Stimulated activated CD4-positive, alpha-beta T cell treated with anti-CD3 and anti-CD28 coated beads, TNF-alpha, amount 100 ng/mL, for 1 hour (primary cell): ENCODE measurements around the gene PGP.
"Not testable (repeated sequence)": the region's sequence is repeated elsewhere in the genome, so short reads cannot be mapped to it uniquely, and the experiment has no call there.

Experiments used
- DNase-seq, 3 donors: peaks; one replicate each; pipeline ENCODE4 v3.0.0-alpha.2; 2020; ENCODE audit warnings: low read depth in 3 of 3, low spot score in 1 of 3

Gene PGP

GRCh38 chr16:2223221-2223941 lies 8.7 kb upstream of the PGP start, which contains the start of gene E4F1:
Gene E4F1, plus strand, starts transcription at chr16:2223591. Its CDS starts 23 bp downstream, at chr16:2223614.
- peak; percentile 97 to 98 (median 98) for DNase-seq

- DNase-seq = no peak
These were observed 1.7 kb upstream of the PGP start for GRCh38 chr16:2216330-2216729.

GRCh38 chr16:2213817-2214718 lies 572 bp downstream of the PGP start:
- DNase-seq = no peak

- DNase-seq = no peak
These were observed 2.0 kb downstream of the PGP start for GRCh38 chr16:2212362-2213324.

GRCh38 chr16:2211923-2212347 lies 2.7 kb downstream of the PGP start:
- no peak for DNase-seq

GRCh38 chr16:2210386-2211365 lies 4.0 kb downstream of the PGP start, which contains the start of gene BRICD5:
Gene BRICD5, minus strand, starts transcription at chr16:2210863. Its CDS starts 30 bp downstream, at chr16:2210833.
- DNase-seq = no peak

GRCh38 chr16:2210009-2210332 lies 4.7 kb downstream of the PGP start:
- no peak for DNase-seq

- DNase-seq = no peak
These were observed 5.2 kb downstream of the PGP start for GRCh38 chr16:2209258-2210008.

GRCh38 chr16:2208772-2209171 lies 5.9 kb downstream of the PGP start:
- no peak for DNase-seq

- no peak for DNase-seq
These were observed 6.3 kb downstream of the PGP start for GRCh38 chr16:2208308-2208707.

- DNase-seq = no peak
These were observed 6.8 kb downstream of the PGP start for GRCh38 chr16:2207872-2208271.

GRCh38 chr16:2206780-2207433 lies 7.7 kb downstream of the PGP start:
- no peak for DNase-seq

- DNase-seq = no peak
These were observed 8.2 kb downstream of the PGP start for GRCh38 chr16:2206420-2206779.

GRCh38 chr16:2205967-2206313 lies 8.7 kb downstream of the PGP start:
- DNase-seq = no peak

- DNase-seq = peak; percentile 79 to 87 (median 86)
These were observed 9.3 kb downstream of the PGP start, which contains the start of gene MLST8 for GRCh38 chr16:2205104-2205966. Gene MLST8, plus strand, starts transcription at chr16:2205454. Its CDS starts 632 bp downstream, at chr16:2206086.

- no peak for DNase-seq
These were observed 10.1 kb downstream of the PGP start for GRCh38 chr16:2204416-2205103.

- DNase-seq = not testable (repeated sequence)
These were observed 11.4 kb downstream of the PGP start for GRCh38 chr16:2203119-2203688.
